Measurements from ENCODE around the gene WDR27.

The WDR27 gene

DNA sequence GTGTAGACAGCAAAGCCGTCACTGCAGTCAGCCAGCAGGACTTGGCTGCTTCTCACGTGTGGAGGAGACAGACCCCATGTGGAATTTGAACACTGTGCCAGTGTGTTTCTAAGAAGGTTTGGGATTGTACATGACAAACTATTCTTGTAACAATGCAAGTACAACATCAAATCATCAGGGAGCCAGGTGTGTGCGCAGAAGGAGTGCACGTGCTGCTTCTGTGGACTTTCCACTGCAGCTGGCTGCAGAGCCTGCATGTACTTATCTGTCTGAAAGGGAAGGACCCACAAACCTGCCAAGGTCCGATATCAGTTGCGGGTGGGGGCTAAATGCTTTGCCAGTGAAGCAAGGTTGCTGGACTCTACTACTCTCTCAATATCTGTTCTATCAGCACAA lies 211.6 kb downstream of the WDR27 start:
- H3K9ac ChIP-seq (ENCODE audit: low read length in 5 of 5), result no peak overlapping the region
- H3K27me3 ChIP-seq (ENCODE audit: control insufficient read depth in 5 of 5, insufficient read depth in 4 of 5, low read length in 5 of 5), result no peaks in the 10 kb centered on the region
- peak overlapping the region; percentile 29 for H3K27ac ChIP-seq (ENCODE audit: low read depth, low read length)
- no peaks in the 10 kb centered on the region for H3K36me3 ChIP-seq (ENCODE audit: control insufficient read depth in 5 of 5, insufficient read depth in 5 of 5, low read length in 5 of 5)
- peaks cover 0 to 4% (median 2%) of the 10 kb centered on the region in 5 donors for H3K9me3 ChIP-seq (ENCODE audit: control insufficient read depth in 5 of 5, low read length in 5 of 5)
- no peak overlapping the region for H3K4me3 ChIP-seq (ENCODE audit: low read depth in 1 of 5, low read length in 5 of 5)
- H3K4me1 ChIP-seq (ENCODE audit: control insufficient read depth in 5 of 5, insufficient read depth in 5 of 5, low read length in 5 of 5), result peaks cover 4 to 17% (median 11%) of the 10 kb centered on the region in 5 donors

DNA sequence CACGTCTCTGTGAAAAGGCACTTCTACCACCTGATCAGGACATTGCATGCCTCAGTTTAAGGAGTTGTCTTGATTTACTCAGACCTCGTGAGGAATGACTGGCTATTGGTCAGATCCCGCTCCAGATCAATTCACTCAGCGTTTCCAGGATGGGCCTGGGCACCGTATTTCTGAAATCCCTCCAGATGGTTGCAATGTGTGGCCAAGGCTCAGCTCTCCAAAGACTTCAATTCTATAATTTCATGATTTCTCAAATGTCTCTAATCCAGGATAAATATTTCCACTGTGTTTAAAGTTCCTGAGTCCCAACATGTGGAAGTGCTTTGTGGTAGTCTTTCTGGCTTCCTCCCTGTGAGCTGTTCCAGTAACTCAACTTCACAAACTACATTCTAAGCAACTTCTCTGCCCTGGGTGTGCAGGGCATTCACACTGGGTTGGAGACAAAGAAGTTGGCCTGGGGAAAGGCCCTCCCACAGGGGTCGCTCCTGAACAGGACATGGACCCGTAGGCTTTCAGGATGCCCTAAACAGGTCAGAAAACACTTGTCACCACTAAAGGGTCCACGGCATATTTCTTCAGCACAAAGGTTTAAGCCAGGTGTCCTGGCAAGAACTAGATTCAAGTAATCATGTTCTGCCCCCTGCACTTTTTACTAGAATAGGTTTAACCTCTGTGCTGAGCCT lies 212.1 kb downstream of the WDR27 start:
- peaks cover 0 to 4% (median 2%) of the 10 kb centered on the region in 5 donors for H3K9me3 ChIP-seq (ENCODE audit: control insufficient read depth in 5 of 5, low read length in 5 of 5)
- H3K36me3 ChIP-seq (ENCODE audit: control insufficient read depth in 5 of 5, insufficient read depth in 5 of 5, low read length in 5 of 5), result no peaks in the 10 kb centered on the region
- H3K4me3 ChIP-seq (ENCODE audit: low read depth in 1 of 5, low read length in 5 of 5), result no peak overlapping the region
- no peak overlapping the region for H3K9ac ChIP-seq (ENCODE audit: low read length in 5 of 5)
- peak overlapping the region; percentile 29 for H3K27ac ChIP-seq (ENCODE audit: low read depth, low read length)
- peaks cover 4 to 17% (median 11%) of the 10 kb centered on the region in 5 donors for H3K4me1 ChIP-seq (ENCODE audit: control insufficient read depth in 5 of 5, insufficient read depth in 5 of 5, low read length in 5 of 5)
- no peaks in the 10 kb centered on the region for H3K27me3 ChIP-seq (ENCODE audit: control insufficient read depth in 5 of 5, insufficient read depth in 4 of 5, low read length in 5 of 5)

DNA sequence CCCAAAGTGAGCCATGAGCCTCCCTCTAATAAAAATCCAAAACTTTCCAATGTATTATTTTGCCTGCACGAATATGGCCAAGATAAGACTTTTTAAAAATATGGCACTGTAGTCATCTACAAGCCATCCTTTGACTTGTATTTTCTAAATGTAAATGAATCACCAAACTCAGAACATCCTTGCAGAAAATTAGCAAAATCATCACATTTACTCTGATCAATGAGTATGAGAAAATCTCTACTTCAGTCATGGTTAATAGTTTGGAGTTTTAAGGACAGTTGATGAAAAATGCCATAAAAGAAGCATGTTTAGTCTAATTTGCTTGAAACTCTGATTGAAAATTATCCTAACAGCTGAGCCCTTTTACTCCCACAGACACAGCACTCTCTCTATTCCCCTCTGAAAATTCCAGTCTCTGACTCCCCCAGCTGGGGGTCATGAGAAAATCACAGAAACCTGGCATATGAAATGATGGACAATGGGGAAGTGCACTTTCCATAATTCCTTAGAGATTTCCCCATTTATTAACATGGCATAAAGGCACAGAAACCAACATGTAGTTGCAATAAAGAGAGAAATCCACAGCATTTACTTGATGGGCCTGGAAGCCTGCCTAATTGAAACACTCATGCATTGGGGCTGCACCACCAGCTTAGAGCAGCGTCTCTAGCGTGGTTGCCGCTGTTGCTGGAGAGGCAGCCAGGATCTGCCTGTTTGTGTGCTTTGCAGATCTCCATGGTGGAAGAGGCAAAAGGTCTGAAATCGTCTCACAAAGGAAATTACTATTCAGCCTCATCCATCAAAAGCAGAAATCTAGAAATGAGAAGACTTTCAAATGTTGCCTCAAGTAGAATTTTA lies 214.0 kb downstream of the WDR27 start:
- H3K27ac ChIP-seq (ENCODE audit: low read depth, low read length), result no peak overlapping the region
- peaks cover 0 to 6% (median 4%) of the 10 kb centered on the region in 5 donors for H3K9me3 ChIP-seq (ENCODE audit: control insufficient read depth in 5 of 5, low read length in 5 of 5)
- no peaks in the 10 kb centered on the region for H3K27me3 ChIP-seq (ENCODE audit: control insufficient read depth in 5 of 5, insufficient read depth in 4 of 5, low read length in 5 of 5)
- H3K9ac ChIP-seq (ENCODE audit: low read length in 5 of 5), result no peak overlapping the region
- no peaks in the 10 kb centered on the region for H3K36me3 ChIP-seq (ENCODE audit: control insufficient read depth in 5 of 5, insufficient read depth in 5 of 5, low read length in 5 of 5)
- no peak overlapping the region for H3K4me3 ChIP-seq (ENCODE audit: low read depth in 1 of 5, low read length in 5 of 5)
- H3K4me1 ChIP-seq (ENCODE audit: control insufficient read depth in 5 of 5, insufficient read depth in 5 of 5, low read length in 5 of 5), result peaks cover 4 to 17% (median 11%) of the 10 kb centered on the region in 5 donors

DNA sequence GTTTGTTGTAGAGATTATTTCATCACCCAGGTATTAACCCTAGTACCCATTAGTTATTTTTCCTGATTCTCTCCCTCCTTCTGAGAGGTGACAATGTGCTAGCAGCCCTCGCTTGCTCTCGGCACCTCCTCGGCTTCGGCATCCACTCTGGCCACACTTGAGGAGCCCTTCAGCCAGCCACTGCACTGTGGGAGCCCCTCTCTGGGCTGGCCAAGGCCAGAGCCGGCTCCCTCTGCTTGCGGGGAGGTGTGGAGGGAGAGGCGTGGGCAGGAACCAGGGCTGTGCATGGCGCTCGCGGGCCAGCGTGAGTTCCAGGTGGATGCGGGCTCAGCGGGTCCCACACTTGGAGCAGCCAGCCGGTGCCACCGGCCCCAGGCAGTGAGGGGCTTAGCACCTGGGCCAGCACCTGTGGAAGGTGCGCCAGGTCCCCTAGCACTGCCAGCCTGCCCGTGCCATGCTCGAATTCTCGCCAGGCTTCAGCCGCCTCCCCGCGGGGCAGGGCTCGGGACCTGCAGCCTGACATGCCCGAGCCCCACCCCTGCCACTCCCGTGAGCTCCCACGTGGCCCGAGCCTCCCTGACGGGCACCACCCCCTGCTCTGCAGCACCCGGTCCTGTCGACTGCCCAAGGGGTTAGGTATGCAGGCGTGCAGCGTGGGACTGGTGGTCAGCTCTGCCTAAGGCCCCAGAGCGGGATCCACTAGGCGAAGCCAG lies 221.9 kb downstream of the WDR27 start:
- Histone ChIP-seq H3K9ac (ENCODE audit: low read length in 5 of 5) (no peak overlapping the region), H3K36me3 (ENCODE audit: control insufficient read depth in 5 of 5, insufficient read depth in 5 of 5, low read length in 5 of 5) (no peaks in the 10 kb centered on the region), H3K27me3 (ENCODE audit: control insufficient read depth in 5 of 5, insufficient read depth in 4 of 5, low read length in 5 of 5) (no peaks in the 10 kb centered on the region), H3K4me3 (ENCODE audit: low read depth in 1 of 5, low read length in 5 of 5) (no peak overlapping the region), H3K27ac (ENCODE audit: low read depth, low read length) (no peak overlapping the region), H3K9me3 (ENCODE audit: control insufficient read depth in 5 of 5, low read length in 5 of 5) (peaks cover 0 to 20% (median 5%) of the 10 kb centered on the region in 5 donors), H3K4me1 (ENCODE audit: control insufficient read depth in 5 of 5, insufficient read depth in 5 of 5, low read length in 5 of 5) (no peaks in the 10 kb centered on the region)

DNA sequence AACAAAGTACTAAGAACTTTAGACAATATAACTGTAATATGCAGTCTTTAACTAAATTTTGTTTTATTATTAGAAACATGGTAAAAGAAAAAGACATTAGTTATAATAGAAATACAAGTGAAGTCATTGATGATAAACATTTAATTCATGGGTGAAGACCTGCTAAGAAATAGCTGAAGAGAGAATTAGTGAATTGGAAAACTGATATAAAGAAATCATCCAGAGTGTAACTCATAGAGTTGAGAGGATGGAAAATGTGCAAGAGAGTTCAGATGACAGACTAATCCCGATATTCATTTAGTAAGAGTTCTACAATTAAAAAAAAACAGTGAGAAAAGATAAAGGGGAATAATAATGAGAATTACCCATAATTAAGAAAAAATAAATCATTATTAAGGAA lies 227.5 kb downstream of the WDR27 start:
- H3K27ac ChIP-seq (ENCODE audit: low read depth, low read length), result no peak overlapping the region
- peaks cover 0 to 7% (median 2%) of the 10 kb centered on the region in 5 donors for H3K4me1 ChIP-seq (ENCODE audit: control insufficient read depth in 5 of 5, insufficient read depth in 5 of 5, low read length in 5 of 5)
- no peaks in the 10 kb centered on the region for H3K27me3 ChIP-seq (ENCODE audit: control insufficient read depth in 5 of 5, insufficient read depth in 4 of 5, low read length in 5 of 5)
- H3K9me3 ChIP-seq (ENCODE audit: control insufficient read depth in 5 of 5, low read length in 5 of 5), result peaks cover 0 to 27% (median 11%) of the 10 kb centered on the region in 5 donors
- no peak overlapping the region for H3K9ac ChIP-seq (ENCODE audit: low read length in 5 of 5)
- H3K36me3 ChIP-seq (ENCODE audit: control insufficient read depth in 5 of 5, insufficient read depth in 5 of 5, low read length in 5 of 5), result no peaks in the 10 kb centered on the region
- no peak overlapping the region for H3K4me3 ChIP-seq (ENCODE audit: low read depth in 1 of 5, low read length in 5 of 5)

DNA sequence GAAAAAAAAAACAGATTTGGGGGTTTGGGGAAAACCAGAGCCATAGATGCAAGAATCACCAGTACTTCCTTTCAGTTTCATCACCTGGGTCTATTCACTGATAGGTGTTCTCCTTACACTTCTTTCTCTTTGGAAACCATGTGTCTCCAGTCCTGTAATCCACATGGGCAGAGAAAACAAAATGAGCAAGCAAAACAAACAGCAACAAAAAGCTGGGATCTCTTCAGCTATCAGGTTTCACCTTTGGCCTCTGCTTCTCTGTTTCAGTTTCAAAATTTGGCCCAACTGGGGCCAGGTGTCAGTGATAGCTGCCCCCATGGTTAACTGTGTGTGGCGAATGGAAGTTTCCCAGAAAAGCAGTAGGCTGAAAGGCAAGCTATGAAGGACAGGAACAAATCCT lies 228.2 kb downstream of the WDR27 start:
- Histone ChIP-seq H3K27ac (ENCODE audit: low read depth, low read length) (no peak overlapping the region), H3K4me3 (ENCODE audit: low read depth in 1 of 5, low read length in 5 of 5) (no peak overlapping the region), H3K4me1 (ENCODE audit: control insufficient read depth in 5 of 5, insufficient read depth in 5 of 5, low read length in 5 of 5) (peaks cover 0 to 7% (median 2%) of the 10 kb centered on the region in 5 donors), H3K9me3 (ENCODE audit: control insufficient read depth in 5 of 5, low read length in 5 of 5) (peaks cover 0 to 27% (median 13%) of the 10 kb centered on the region in 5 donors), H3K9ac (ENCODE audit: low read length in 5 of 5) (no peak overlapping the region), H3K27me3 (ENCODE audit: control insufficient read depth in 5 of 5, insufficient read depth in 4 of 5, low read length in 5 of 5) (no peaks in the 10 kb centered on the region), H3K36me3 (ENCODE audit: control insufficient read depth in 5 of 5, insufficient read depth in 5 of 5, low read length in 5 of 5) (no peaks in the 10 kb centered on the region)

DNA sequence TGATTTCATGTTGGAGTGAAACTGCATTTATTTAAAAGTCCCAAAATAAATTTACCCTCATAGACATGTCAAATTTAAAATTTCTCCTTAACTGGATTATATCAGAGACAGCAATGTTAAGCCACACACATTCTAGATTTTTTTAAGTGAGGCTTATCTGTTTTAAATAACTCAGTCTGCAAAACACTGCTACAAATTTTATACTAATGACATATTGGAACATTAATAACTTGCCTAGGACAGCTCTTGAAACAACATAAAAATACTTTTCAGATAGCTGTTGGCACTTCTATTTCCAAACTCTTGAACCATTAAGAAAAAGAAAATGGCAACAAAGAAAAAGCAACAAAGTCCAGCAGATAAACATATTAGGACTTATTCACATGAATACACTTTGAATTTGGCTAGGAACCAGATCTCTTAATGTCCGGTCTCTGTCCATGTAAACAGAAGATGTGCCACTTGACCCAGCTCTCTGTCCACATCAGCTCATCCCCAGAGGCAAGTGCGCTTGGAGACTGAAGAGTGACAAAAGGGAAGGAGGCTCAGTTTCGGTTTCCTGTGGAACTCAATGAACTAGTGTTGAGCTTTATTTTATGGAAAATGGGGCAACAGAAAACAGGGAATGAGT lies 228.9 kb downstream of the WDR27 start:
- H3K9ac ChIP-seq (ENCODE audit: low read length in 5 of 5), result no peak overlapping the region
- H3K4me1 ChIP-seq (ENCODE audit: control insufficient read depth in 5 of 5, insufficient read depth in 5 of 5, low read length in 5 of 5), result peaks cover 0 to 7% (median 2%) of the 10 kb centered on the region in 5 donors
- H3K27ac ChIP-seq (ENCODE audit: low read depth, low read length), result no peak overlapping the region
- no peak overlapping the region for H3K4me3 ChIP-seq (ENCODE audit: low read depth in 1 of 5, low read length in 5 of 5)
- H3K27me3 ChIP-seq (ENCODE audit: control insufficient read depth in 5 of 5, insufficient read depth in 4 of 5, low read length in 5 of 5), result no peaks in the 10 kb centered on the region
- H3K9me3 ChIP-seq (ENCODE audit: control insufficient read depth in 5 of 5, low read length in 5 of 5), result peaks cover 3 to 27% (median 15%) of the 10 kb centered on the region in 5 donors
- H3K36me3 ChIP-seq (ENCODE audit: control insufficient read depth in 5 of 5, insufficient read depth in 5 of 5, low read length in 5 of 5), result no peaks in the 10 kb centered on the region

DNA sequence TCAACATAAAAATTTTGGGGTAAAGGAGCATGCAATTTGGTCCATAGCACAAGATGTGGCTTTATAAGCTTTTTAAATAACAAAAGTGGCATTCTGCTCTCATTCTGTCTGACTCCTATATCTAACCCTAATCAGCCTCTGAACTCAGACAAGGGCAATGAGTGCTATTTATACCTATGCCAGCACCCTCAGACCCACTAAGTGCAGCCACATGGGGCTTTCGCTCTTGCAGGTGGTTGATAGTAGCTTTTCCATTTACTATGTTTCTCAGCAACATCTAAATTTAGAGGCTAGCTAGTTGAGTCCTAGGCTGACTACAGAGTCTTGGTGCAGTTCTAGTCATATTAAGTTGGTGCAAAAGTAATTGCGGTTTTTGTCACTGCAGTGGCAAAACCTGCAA lies 231.0 kb downstream of the WDR27 start:
- H3K9me3 ChIP-seq (ENCODE audit: control insufficient read depth in 5 of 5, low read length in 5 of 5), result peaks cover 5 to 34% (median 22%) of the 10 kb centered on the region in 5 donors
- no peaks in the 10 kb centered on the region for H3K36me3 ChIP-seq (ENCODE audit: control insufficient read depth in 5 of 5, insufficient read depth in 5 of 5, low read length in 5 of 5)
- no peaks in the 10 kb centered on the region for H3K27me3 ChIP-seq (ENCODE audit: control insufficient read depth in 5 of 5, insufficient read depth in 4 of 5, low read length in 5 of 5)
- peaks cover 0 to 7% (median 2%) of the 10 kb centered on the region in 5 donors for H3K4me1 ChIP-seq (ENCODE audit: control insufficient read depth in 5 of 5, insufficient read depth in 5 of 5, low read length in 5 of 5)
- H3K4me3 ChIP-seq (ENCODE audit: low read depth in 1 of 5, low read length in 5 of 5), result no peak overlapping the region
- no peak overlapping the region for H3K27ac ChIP-seq (ENCODE audit: low read depth, low read length)
- no peak overlapping the region for H3K9ac ChIP-seq (ENCODE audit: low read length in 5 of 5)

DNA sequence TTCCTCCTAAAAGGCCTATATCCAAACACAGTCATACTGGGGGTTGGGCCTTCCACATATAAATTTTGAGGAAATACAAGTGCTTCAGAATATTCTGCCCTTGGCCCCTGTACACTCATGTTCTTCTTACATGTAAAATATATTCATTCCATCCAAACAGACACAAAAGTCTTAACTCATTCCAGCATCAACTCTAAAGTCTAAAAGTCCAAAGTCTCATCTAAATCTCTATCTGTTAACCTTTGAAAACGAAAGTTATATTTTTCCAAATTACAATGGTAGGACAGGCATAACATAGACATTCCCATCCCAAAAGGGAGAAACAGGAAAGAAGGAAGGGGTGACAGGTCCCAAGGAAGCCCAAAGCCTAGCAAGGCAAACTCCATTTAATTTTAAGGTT lies 232.8 kb downstream of the WDR27 start:
- peaks cover 0 to 7% (median 2%) of the 10 kb centered on the region in 5 donors for H3K4me1 ChIP-seq (ENCODE audit: control insufficient read depth in 5 of 5, insufficient read depth in 5 of 5, low read length in 5 of 5)
- H3K9ac ChIP-seq (ENCODE audit: low read length in 5 of 5), result no peak overlapping the region
- no peaks in the 10 kb centered on the region for H3K27me3 ChIP-seq (ENCODE audit: control insufficient read depth in 5 of 5, insufficient read depth in 4 of 5, low read length in 5 of 5)
- H3K27ac ChIP-seq (ENCODE audit: low read depth, low read length), result no peak overlapping the region
- H3K36me3 ChIP-seq (ENCODE audit: control insufficient read depth in 5 of 5, insufficient read depth in 5 of 5, low read length in 5 of 5), result no peaks in the 10 kb centered on the region
- H3K4me3 ChIP-seq (ENCODE audit: low read depth in 1 of 5, low read length in 5 of 5), result no peak overlapping the region
- H3K9me3 ChIP-seq (ENCODE audit: control insufficient read depth in 5 of 5, low read length in 5 of 5), result peaks cover 5 to 17% (median 13%) of the 10 kb centered on the region in 5 donors

Data from subcutaneous abdominal adipose tissue (tissue), 5 donors.